HG02588 (cell line): Measurements from ENCODE around the gene SAG.
"Not testable (repeated sequence)": the region's sequence is repeated elsewhere in the genome, so short reads cannot be mapped to it uniquely, and the experiment has no call there.

ENCODE experiments used
- ATAC-seq: cut with Tn5 transposase; IDR thresholded peaks from one replicate; pipeline ENCODE4 v1.9.1; 2021; ENCODE audit warnings: mild to moderate bottlenecking, moderate library complexity; ENCODE audit not compliant: unreplicated experiment

Gene SAG

DNA sequence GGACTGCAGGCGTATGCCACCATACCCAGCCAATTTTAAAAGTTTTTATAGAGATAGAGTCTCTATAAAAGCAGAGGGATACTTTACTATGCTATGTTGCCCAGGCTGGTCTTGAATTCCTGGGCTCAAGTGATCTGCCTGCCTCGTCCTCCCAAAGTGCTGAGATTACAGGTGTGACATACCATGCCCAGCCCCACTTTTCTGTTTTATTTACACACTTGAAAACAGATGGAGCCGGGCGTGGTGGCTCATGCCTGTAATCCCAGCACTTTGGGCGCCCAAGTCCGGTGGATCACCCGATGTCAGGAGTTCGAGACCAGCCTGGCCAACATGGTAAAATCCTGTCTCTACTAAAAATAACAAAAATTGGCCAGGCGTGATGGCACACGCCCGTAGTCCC is 67.2 kb downstream of the SAG start:
- not testable (repeated sequence) for ATAC-seq

DNA sequence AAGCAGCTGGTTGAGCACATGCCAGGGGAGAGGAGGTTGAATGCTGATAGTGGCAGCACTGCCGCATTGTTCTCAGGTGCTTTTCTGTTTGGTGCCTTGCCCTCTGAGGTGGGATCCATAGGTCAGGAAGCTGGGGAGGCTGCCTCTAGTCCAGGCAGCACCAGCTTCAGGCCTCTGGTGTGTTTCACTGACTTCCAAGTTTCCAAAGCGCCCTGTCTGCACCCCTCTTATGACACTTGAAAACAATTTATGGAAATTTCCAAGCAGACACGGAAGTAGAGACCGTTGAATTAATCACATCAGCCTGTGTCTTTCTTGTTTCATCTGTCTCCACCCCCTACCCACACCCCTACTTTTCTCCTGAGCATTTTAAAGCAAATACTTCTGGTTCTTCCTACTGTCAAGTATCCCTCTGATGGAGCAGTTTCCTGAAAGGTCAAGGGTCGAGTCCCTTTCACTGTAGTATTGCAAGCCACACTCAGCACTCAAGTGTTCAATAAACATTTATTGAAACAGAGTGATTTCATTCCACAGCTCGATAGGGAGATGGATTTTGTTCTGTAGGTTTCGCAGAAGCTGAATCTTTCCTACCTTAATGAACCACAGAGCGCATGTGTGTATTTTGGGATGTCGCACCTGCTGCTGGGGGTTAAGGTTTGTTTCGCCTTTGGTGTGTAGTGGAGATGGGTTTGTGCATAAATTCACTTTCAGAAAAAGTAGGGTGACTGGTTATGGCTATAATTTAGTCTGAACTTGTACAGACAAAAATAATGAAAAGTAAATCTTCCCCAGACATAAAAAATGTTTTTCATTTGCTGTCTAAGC is 68.1 kb downstream of the SAG start:
- no peak for ATAC-seq

DNA sequence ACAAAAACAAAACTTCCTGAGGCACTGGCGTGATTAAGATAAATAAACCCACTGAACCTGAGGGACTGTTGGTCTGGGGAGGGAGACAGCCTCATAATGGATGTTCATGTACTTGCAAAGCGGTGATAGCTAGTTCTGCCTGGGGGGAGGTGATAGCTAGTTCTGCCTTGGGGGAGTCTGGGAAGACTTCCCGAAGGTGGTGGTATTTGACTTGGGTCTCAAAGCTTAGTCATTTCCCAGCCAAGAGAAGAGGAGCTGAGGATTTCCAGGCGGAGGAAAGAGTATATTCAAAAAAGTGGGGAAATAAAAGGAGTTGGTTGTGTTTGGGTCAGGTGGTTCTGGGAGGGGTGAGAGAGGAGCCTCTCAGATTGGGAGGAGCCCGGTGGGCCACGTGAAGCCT is 71.4 kb downstream of the SAG start:
- no peak for ATAC-seq

DNA sequence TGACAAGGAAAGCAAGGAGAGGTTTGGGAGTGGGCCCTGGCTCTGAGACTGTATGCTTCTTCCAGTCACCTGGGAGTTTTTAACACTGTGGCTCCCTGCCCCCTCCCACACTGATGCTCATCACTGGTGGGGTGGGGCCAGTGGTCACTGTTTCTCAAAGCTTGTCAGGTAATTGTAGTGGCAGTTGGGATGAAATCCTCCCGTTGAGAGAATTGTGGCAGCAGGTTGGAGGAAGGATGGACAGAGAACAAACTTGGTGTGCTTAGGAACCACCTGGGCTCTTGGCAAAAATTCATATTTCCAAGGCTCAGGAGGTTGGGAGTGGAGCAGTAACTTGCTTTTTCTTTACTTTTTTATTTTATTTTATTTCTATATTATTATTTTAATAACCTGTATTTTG is 71.8 kb downstream of the SAG start:
- no peak for ATAC-seq

DNA sequence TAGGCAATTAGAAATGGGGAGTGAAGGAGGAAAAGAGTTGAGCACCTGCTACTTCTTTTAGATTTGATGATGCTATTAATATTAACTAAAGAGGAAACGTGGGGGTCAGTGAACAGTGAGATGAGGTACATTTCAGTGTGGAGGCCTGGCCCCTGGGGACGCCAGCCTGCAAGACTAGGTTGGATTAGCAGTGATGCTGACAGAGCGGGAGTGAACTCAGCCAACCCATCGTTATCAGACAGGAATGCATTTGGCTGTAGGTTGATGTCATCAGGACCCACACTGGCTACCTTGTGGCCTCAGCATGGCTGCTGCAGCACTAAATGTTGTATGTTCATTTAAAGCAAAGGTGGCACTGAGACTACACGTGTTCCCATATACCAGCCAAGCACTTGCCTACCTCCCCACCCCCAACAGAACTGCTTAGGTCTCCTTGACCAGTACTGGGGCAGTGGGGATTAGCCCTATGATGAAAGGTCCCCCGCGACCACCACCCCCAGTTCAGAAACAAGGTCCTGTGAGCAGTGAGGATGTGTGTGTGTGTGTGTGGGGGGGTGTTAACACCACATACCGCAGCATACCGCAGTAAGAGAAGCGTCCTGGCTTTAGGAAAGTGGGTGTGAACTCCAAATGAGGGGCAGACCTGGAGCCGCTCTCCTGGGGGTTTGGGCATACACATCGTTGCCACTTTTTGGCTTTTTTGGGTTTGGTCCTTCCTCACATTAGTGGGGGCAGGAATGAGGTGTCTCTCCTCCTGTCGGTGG is 72.7 kb downstream of the SAG start:
- no peak for ATAC-seq

DNA sequence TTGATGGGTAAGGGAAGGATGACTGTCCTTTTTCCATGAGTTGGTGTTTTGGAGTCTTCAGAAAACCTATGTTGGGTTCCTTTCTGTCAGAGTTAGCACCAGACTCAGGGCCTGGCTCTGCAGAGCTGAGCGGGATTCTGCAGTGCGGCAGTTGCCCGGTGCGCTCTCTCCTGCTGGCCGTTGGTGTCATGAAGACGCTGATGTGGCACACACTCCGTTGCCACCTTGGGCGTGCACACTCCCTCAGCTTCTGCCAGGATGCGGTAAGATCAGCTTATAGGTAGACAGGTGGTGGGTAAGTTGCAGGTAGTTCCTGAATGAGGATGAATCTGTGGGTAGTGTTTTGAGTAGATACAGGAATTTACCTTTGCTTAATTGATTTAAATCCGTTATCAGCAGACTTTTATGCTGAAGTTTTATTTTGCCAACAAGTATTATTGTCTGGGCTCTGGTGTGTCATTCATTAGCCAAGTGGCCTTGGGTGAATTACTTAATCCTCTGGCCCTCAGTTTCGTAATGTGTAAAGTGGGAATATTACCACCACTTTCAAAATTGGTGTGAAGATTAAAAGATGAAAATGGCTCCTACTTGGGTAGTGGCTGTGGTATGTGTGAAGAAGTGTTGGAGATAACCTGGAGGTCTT is 73.5 kb downstream of the SAG start:
- ATAC-seq: no peak

DNA sequence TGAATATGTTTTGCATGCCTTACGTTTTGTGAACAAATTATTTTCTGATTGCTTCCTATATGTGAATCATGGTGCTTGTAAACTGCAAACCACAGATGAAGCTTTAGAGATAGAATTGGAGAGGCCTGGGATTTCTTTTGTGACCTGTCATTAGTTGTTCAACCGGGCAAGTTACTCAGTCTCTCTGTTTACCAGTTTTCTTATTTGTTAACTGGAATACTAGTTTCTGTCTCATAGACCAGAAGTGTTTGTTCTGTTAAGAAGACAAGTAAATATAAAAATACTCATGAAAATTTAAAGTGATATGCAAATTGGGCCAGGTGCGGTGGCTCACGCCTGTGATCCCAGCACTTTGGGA is 74.0 kb downstream of the SAG start:
- ATAC-seq: no peak

DNA sequence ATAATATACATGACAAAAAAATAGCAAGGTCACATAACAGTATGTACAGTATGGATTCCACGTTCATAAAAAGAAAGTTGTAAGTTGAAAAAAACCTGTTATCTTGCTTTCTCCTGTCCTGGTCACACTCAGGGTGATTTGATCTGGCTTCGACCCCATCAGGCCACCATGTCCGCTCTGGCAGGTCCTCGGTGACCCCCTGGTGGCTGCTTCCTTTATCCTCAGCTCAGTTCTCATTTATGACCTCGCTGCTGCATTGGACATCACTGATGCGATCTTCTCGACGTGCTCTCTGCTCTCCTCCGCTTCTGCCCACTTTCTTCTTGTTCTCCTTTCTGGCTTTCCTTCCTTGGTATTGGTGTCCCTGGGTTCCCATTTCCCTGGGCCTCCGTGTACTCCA is 76.4 kb downstream of the SAG start:
- no peak for ATAC-seq

DNA sequence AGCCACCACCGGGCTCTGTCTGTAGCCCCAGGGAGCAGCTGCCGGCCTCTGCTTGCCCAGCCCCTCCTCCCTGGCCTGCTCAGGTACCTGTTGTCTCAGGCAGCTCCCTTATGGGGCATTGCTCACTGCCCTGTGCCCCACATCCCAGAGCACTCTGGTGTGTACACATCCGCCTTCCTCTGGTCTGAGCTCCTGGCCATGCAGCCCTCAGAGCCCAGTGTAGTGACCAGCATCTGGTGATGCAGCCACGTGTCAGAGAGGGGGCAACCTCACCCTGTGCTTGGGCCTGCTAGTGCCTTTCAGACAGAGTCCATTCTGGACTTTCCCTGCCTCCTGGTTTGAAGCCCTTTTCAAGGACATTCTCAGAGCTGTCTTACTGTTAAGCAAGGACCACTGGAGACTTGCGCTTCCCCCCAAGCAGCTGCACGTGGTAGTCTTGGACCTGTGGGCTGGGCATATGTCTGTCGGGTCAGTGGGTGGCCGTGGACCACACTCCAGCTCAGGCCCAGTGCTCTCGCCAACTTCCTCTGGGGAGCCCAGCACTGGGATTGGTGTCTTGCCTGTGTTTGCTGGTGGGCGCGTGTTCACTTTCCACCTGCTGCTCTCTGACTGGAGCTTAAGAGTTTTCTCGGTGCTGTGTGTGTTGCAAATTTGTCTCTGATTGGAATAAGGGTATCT is 77.3 kb downstream of the SAG start:
- no peak for ATAC-seq

DNA sequence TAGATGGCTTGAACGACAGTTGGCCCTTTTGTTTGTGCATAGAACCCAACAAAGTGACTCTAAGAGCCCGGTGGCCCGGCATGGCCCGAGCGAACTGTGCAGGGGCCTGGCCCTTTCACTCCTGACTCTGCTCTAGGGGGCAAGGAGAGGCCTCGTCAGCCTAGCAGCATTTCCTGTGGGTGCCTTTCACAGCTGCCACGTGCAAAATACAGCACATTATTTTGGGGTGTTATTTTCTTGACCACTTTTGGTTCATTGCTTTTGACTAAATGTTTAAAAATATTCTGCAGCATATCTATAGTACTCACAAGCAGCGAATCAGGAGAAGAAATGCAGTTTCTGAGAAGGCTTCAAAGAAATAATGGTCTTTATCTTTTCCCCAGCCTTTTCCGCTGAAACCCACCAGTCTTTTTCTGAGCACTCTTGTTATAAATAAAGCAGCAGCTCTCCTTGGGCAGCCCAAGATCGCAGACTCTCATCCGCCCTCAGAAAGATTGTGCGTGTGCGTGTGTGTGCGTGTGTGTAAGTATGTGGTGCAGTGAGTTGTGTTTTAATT is 78.0 kb downstream of the SAG start:
- ATAC-seq: peak; percentile 51

DNA sequence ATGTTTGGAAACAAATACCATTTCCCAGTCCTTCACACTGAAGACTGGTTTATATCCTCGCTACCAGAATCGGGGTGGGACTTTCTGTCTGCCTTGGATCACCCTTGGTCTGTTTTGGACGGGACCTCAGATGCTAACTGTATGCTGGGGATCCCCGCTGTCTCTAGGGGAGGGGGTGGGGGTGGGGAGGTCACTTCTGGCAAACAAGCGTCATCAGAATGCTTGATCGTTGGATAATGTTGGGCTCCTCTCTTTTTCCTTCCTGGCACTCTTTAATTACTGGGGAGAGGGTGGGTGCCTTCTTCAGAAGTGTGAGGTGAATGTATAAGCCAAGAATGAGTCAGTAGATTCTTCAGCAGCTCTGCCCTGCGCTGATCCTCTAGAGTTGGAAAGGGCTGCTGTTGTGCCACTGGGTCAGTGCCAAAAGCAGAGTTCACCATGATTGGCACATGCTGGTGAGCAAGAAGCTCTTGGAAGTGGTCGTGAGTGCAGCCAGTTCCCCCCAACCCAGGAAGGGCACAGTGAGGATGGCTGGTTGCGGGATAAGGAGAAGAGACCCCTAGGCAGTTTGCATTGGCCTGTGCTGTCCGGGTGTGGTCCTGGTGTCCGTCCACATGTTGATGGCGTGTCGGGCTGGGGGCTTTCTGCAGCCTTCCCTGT is 78.9 kb downstream of the SAG start:
- no peak for ATAC-seq

DNA sequence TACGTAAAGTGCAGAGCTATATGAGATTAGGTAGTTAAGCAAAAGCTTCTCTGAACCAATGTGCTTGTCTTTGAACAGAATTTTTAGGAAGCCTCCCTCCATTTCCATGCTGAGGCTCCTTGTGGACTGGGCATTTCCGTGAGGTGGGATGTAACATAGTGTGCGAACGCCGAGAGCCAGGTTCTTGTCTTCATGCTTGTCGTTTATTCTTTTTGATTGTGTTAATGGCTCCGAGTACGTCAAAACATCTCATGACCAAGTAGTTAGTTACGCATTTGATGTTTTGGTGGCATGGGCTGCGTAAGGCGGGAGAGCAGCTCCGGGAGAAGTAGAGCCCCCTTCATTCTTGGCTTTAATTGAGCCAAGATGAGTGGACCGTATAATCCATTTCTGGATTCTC is 79.6 kb downstream of the SAG start:
- ATAC-seq: no peak

DNA sequence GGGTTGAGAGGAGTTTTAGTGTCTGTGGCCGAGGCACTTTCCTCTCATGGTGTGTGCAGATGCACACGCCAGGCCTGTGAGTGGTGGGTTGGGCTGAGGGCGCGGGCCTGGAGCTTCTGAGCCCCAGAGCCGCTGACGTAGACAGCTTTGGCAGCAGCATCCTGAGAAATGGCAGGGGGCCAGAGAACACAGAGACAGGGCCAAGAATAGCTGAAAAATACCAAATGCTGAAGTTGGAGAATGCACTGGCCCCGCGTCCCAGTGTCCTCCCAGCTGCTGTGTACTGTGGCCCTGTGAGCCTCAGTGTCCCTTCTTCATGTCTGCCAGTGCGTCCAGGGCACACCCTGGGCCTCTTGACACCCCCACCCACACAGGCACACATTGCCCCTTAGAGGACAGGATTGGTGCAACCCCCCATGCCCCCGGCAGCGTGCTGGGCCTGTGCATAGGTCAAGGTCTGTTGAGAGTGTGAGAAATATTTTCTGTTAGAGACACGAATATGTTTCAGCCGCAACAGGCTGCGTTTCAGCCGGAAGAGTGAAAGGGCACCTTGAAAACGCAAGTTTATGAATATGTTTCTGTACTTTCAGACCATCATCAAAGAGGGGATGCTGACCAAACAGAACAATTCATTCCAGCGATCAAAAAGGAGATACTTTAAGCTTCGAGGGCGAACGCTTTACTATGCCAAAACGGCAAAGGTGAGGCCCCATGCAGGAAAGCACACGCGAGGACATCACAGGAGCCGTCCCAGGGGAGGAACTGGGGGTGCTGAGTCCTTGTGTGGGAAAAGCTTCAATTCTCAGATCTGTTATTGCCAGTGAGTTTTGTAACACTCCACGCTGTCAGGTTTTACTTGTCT is 80.3 kb downstream of the SAG start:
- no peak for ATAC-seq

DNA sequence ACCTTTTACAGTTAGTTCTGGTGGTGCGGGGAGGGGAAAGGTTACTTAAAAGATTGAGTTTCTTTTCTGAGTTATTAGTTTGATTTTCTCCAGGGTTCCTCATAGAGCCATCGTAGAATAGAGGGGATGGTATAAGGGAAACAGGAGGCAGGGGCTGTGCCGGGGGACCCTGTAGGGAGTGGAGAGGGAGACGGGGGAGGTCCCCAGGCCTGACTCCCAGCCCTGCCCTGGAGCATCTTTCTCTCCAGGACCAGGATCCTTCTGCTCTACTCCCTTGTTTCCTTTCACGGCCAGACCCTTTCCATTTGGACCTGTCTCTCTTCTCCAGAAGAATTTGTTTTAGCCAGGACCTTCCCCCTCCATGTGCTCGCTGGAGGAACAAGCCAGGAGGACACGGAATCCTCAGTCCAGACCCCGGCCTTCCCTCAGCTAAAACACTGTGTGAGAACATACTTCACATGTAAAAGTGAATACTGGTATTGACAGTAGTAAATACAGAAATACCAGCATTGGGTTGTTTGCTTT is 82.0 kb downstream of the SAG start:
- ATAC-seq: no peak

DNA sequence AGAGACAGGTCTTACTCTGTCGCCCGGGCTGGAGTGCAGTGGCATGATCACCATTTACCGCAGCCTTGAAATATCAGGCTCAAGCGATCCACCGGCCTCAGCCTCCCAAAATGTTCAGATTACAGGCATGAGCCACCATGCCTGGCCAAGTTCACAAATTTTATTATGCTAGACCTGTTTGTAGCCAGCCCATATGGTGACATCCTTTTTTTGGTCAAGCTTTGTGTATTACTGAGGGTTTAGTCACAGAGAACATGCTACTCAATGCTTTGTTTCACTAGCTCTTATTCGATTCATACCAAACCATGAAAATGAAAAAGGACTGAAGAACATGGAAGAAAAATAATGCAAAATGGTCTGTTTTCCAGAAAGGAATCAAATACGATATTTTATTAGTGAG is 88.1 kb downstream of the SAG start:
- no peak for ATAC-seq
